COLO829 (cell line): Measurements from ENCODE around the gene MAP4.
"Not testable (repeated sequence)": the region's sequence is repeated elsewhere in the genome, so short reads cannot be mapped to it uniquely, and the experiment has no call there.

Experiments
- DNase-seq: peaks from one replicate; pipeline ENCODE4 v3.0.0; 2012; ENCODE audit warnings: low spot score

Gene MAP4, protein sequence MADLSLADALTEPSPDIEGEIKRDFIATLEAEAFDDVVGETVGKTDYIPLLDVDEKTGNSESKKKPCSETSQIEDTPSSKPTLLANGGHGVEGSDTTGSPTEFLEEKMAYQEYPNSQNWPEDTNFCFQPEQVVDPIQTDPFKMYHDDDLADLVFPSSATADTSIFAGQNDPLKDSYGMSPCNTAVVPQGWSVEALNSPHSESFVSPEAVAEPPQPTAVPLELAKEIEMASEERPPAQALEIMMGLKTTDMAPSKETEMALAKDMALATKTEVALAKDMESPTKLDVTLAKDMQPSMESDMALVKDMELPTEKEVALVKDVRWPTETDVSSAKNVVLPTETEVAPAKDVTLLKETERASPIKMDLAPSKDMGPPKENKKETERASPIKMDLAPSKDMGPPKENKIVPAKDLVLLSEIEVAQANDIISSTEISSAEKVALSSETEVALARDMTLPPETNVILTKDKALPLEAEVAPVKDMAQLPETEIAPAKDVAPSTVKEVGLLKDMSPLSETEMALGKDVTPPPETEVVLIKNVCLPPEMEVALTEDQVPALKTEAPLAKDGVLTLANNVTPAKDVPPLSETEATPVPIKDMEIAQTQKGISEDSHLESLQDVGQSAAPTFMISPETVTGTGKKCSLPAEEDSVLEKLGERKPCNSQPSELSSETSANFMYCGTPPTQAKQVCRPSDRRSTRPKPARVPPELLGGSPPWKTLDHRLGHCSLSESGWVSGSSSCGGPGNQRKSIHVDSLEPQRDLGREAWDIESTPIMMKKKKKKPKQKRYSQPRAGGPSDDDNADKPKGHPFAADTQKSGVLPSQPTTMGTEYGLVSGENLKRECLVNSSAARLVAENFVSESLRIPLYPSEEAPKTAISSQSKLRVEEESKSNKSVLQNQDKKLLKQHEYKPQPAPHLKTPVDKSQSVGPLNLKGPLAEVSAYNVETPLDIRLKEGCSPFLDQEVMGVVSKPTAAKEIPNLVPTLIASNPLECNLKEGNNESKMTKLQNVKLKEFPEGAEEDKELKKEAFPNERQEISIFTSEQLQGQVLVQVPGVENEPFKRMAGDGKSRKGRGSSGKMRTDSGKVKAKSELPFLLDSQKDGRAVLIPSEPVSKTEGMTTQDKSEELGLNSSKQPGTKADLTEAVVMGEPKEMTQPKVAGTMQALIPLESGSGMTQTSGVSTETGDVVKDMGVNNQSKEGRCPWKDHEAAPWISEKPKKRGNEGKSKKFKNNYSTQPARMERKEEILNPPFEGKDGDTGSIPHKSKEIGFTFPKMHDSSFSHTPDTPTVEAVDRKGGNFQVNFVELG (N-terminal part only)

GRCh38 chr3:48016301-48016973, at the start of gene MAP4:
Gene MAP4 (minus strand): TSS chr3:48016416. CDS start chr3:47998860, 17,556 bp downstream.
- DNase-seq: no peak

DNA sequence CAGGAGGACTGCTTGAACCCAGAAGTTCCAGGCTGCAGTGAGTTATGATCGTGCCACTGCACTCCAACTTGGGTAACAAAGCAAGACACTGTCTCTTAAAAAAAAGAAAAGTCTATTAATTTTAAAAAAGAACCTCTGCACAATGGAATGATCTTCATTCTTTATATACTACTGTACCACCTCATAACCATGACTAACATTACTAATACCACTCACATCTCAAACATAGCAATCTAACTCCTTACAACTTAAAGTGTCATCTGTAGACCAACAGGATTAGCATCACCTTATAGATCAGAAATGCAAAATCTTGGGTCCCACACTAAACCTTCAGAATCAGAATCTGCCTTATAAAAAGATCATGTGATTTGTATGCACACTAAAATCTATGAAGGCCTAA, 48.8 kb upstream of the MAP4 start:
- no peak for DNase-seq

- DNase-seq: no peak
These were observed 48.1 kb upstream of the MAP4 start for GRCh38 chr3:48064292-48064829.

GRCh38 chr3:48061586-48061985, 45.4 kb upstream of the MAP4 start:
- DNase-seq: not testable (repeated sequence)

- no peak for DNase-seq
These were observed 41.9 kb upstream of the MAP4 start for GRCh38 chr3:48058091-48058490.

- DNase-seq: no peak
These were observed 41.3 kb upstream of the MAP4 start for GRCh38 chr3:48057521-48057920.

DNA sequence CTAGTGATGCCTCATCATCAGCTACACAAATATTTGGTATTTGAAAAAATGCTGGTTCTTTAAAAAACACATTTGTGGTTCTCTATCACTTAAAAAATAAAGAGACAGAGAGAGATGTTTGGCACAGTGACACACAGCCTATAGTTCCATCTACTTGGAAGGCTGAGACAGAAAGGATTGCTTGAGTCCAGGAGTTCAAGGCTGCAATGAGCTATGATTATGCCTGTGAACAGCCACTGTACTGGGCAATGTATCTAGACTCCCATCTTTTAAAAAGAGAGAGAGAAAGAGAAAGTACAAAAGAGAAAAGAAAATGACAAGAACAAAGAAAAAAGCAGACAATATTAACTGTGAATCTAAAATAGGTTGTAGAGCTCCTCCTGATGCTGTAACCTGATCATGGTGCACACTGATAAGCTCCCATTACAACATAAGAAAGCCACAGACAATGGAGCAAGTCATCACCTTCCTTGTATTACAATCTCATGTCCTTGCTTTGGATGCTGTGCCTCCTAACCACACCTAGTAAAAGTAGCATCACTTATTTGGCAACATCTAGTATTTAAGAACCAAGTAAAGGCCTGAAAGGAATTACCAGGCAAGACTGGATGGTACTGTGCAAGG, 31.7 kb upstream of the MAP4 start:
- DNase-seq: no peak

GRCh38 chr3:48042071-48042760, 26.0 kb upstream of the MAP4 start:
- no peak for DNase-seq

- peak; percentile 85 for DNase-seq
These were observed 23.4 kb upstream of the MAP4 start for GRCh38 chr3:48039487-48040190.

GRCh38 chr3:48038971-48039481, 22.8 kb upstream of the MAP4 start:
- no peak for DNase-seq

- DNase-seq: peak; percentile 95
These were observed 17.8 kb upstream of the MAP4 start for GRCh38 chr3:48034000-48034516.

DNA sequence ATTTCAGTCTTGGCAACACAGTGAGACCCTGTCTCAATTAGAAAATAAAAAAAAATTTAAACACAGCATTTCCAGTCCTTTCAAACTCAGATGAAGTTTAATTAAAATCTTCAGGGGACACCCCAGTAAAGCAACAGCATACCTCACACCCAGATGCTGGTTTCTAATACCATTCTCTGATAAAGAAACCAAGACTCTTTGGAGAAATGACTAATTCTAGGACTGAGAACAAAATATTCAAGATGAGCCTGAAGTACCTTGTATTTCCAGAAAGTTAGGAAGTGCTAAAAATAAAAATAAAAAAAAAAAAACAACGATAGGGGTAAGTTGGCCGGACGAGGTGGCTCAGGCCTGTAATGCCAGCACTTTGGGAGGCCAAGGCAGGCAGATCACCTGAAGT, 14.0 kb upstream of the MAP4 start:
- DNase-seq: no peak

DNA sequence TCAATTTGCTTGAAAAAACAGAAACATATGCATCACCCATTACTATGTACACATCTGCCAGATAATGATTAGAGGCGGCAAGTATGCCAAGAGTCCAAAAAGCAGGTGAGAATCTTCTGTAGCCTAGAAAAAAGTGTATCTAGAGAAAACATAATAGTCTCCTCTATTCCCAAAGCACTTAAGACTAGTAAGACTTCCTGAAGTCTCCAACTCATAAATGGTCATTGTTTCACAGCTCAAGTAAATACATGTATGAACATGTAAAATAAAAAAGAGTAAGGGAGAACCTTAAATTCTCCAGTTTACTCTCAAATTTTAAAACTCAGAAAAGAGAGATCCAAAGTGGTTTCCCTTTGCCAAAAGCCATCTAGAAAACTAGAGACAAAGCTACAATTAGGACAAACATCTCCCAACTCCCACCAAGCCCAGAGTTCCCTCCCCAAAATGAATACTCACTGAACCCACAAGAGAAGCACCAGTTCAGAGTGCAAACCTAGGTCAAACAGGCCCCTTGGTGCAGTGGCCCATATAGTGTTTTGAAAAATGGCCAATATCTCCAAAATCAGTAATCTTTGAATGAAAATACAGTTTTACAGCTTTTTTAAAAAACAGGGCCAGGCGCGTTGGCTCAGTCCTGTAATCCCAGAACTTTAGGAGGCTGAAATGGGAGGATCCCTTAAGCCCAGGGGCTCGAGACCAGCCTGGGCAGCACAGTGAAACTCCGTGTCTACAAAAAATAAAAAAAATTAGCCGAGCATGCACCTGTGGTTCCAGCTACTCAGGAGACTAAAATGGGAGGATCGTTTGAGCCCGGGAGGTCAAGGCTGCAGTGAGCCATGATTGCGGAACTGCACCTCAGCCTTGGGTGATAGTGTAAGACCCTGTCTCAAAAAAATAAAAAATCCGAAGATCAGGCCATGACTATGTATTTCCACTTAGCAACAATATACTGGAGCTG, 11.0 kb upstream of the MAP4 start:
- DNase-seq: no peak

GRCh38 chr3:48026098-48026497, 9.9 kb upstream of the MAP4 start:
- no peak for DNase-seq

DNA sequence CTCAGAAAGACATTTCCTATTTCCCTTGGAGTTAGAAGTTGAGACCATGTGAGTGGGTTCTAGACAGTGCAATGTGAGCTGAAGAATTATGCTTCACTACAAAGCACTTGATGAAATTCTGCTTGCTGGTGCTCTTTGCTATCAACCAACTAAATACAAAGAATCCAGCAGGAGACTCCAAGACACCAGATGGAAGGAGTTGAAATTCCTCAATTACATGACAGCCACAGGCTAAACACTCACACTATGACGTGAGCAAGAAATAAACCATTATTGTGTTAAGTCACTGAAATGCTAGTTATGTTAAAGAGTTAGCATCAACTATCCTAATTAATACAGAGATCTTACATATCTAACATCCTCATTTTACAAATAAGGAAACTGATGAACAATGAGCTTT, 8.2 kb upstream of the MAP4 start:
- DNase-seq: no peak

DNA sequence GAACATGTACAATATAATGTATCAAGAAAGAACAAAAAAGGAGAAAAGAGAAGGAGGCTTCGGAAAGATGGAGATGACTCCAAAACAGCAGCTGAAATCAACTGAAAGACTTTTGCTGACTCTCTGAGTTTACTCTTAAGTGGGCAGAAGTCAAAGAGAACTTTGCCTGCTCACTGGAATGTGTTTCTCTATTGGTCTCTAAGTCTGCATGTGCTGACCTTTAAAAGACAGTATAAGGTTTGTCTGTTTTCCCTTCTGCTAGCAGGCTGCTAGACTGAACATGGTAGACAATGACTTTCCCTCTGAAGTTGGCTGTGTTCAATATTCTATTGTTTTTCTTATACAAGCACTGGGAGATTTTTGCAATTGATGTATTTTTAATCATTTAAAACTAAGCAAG, 7.2 kb upstream of the MAP4 start:
- DNase-seq: peak; percentile 64

DNA sequence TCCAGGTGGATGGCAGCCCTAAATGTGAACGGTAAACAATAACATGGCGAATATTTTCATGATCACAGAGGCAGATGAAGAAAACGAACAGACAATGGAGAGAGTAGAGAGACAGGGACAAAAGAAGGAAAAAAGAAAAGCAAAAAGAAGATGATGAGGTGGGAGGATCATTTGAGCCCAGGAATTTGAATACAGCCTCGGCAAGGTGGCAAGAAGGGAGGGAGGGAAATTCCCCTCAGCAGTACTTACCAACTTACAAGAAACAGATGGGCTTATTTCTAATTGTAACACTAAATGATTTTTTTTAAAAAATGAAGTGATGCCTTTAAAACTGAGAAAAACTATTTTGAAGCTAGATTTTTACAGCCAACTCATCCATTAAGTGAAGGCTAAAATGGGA, 6.0 kb upstream of the MAP4 start:
- no peak for DNase-seq

DNA sequence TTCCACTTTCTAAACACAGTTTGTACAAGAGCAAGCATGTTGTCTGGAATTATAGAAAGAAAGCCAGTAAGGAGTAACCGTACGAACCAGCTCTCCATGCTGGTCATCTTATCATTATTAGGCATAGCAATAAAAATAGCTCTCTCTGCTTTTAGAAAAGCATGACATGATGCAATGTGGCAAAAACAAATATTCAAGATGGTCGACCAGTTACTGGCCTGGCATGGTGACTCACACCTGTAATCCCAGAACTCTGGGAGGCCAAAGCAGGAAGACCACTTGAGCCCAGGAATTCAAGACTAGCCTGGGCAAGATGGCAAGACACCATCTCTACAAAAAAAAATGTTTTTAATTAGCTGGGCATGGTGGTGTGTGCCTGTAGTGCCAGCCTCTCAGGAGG, 2.6 kb upstream of the MAP4 start:
- DNase-seq: no peak
